K562 (cell line): ENCODE measurements around the gene PNPO.

Experiments
- ARID2 ChIP-seq: fragments of 450-650 bp; IDR thresholded peaks from 2 replicates; pipeline ENCODE4 v1.6.1; 2017; ENCODE audit warnings: antibody characterized with exemption, mild to moderate bottlenecking
- BHLHE40 ChIP-seq: IDR thresholded peaks from 2 replicates; pipeline ENCODE4 v1.6.1; 2011; ENCODE audit warnings: low read length, improper control_type of control experiment
- CBX8 ChIP-seq: fragments of 200-600 bp; sonication (generic); IDR thresholded peaks from 2 replicates; pipeline ENCODE4 v1.6.1; 2012; ENCODE audit warnings: borderline replicate concordance, mixed run types, low read depth, mild to moderate bottlenecking, moderate library complexity, mixed read lengths, low read length, control low read depth, inconsistent platforms; ENCODE audit not compliant: poor library complexity, severe bottlenecking; ENCODE audit errors: extremely low read depth
- ILF3 ChIP-seq: fragments of 450-650 bp; IDR thresholded peaks from 2 replicates; pipeline ENCODE4 v1.6.1; 2018; ENCODE audit warnings: antibody characterized with exemption, mild to moderate bottlenecking, moderate library complexity, borderline replicate concordance
- JUN ChIP-seq, 2 experiments: sonication (generic) in 1 of 2; formaldehyde crosslinking in 1 of 2; IDR thresholded peaks; 2 replicates each; pipeline versions ENCODE4 v1.6.1 to v1.8.0; 2012 to 2022; ENCODE audit warnings: borderline replicate concordance in 2 of 2, mild to moderate bottlenecking in 2 of 2, improper control_type of control experiment in 1 of 2, low read depth in 1 of 2, low read length in 1 of 2, missing genetic modification reagents in 1 of 2
- JUND ChIP-seq, 2 experiments: IDR thresholded peaks; 2 replicates in 1 of 2; 3 replicates in 1 of 2; pipeline ENCODE4 v1.6.1; 2011; ENCODE audit warnings: borderline replicate concordance in 2 of 2, low read depth in 2 of 2, low read length in 2 of 2, improper control_type of control experiment in 1 of 2, missing biosample characterization in 1 of 2, missing genetic modification characterization in 1 of 2, missing genetic modification reagents in 1 of 2
- LEF1 ChIP-seq: fragments of 450-650 bp; IDR thresholded peaks from 2 replicates; pipeline ENCODE4 v1.6.1; 2016; ENCODE audit warnings: mild to moderate bottlenecking
- RB1 ChIP-seq: fragments of 450-650 bp; IDR thresholded peaks from 2 replicates; pipeline ENCODE4 v1.6.1; 2017; ENCODE audit warnings: low read depth, mild to moderate bottlenecking
- SREBF1 ChIP-seq: fragments of 150-350 bp; IDR thresholded peaks from 2 replicates; pipeline ENCODE4 v1.6.1; 2014; ENCODE audit warnings: antibody characterized with exemption, low read depth, low read length, borderline replicate concordance
- TCF7L2 ChIP-seq: fragments of 150-350 bp; IDR thresholded peaks from 2 replicates; pipeline ENCODE4 v1.6.1; 2016; ENCODE audit warnings: low read depth, mild to moderate bottlenecking, low read length, moderate library complexity
- ZBTB7A ChIP-seq: IDR thresholded peaks from 2 replicates; pipeline ENCODE4 v1.6.1; 2011; ENCODE audit warnings: low read depth, mild to moderate bottlenecking, low read length, moderate library complexity, borderline replicate concordance; ENCODE audit not compliant: control insufficient read depth
- ZNF133 ChIP-seq: fragments of 250-450 bp; sonication (Bioruptor Pico); IDR thresholded peaks from 2 replicates; pipeline ENCODE4 v1.4.0; 2020; ENCODE audit warnings: mild to moderate bottlenecking
- ZNF318 ChIP-seq, 2 experiments: fragments of 450-650 bp; IDR thresholded peaks; 2 replicates each; pipeline ENCODE4 v1.6.1; 2016; ENCODE audit warnings: mild to moderate bottlenecking in 2 of 2, borderline replicate concordance in 1 of 2, low read depth in 1 of 2, moderate library complexity in 1 of 2
- ZNF609 ChIP-seq: sonication (generic); formaldehyde crosslinking; IDR thresholded peaks from 2 replicates; pipeline ENCODE4 v1.8.1; 2023; ENCODE audit warnings: missing genetic modification reagents, mild to moderate bottlenecking, borderline replicate concordance

- no peak for TF ChIP-seq SREBF1
- no peak for TF ChIP-seq JUN (IDR thresholded peaks at IDR 0.05; ENCODE audit: borderline replicate concordance, low read depth, low read length)
- no peak for TF ChIP-seq JUN (CRISPR knock-in tag; IDR thresholded peaks at IDR 0.05; ENCODE audit: borderline replicate concordance)
- TF ChIP-seq RB1: no peak
- TF ChIP-seq ARID2: no peak
- TF ChIP-seq LEF1: no peak
- TF ChIP-seq TCF7L2: no peak
- TF ChIP-seq ZNF609 (CRISPR knock-in tag): no peak
- no peak for TF ChIP-seq BHLHE40
- TF ChIP-seq JUND (IDR thresholded peaks at IDR 0.05; ENCODE audit: borderline replicate concordance, low read depth, low read length): no peak
- no peak for TF ChIP-seq JUND (tag; IDR thresholded peaks at IDR 0.05; ENCODE audit: borderline replicate concordance, low read depth, low read length)
- TF ChIP-seq CBX8: no peak
- no peak for TF ChIP-seq ZNF318 (IDR thresholded peaks at IDR 0.05; ENCODE audit: borderline replicate concordance in 1 of 2, low read depth in 1 of 2)
- no peak for TF ChIP-seq ILF3
- no peak for TF ChIP-seq ZNF133 (CRISPR knock-in tag)
- TF ChIP-seq ZBTB7A: no peak
Observed at GRCh38 chr17:47946516-47946915, 5.1 kb downstream of the PNPO start.
